ENCODE results near the gene DNAH5.

DNA sequence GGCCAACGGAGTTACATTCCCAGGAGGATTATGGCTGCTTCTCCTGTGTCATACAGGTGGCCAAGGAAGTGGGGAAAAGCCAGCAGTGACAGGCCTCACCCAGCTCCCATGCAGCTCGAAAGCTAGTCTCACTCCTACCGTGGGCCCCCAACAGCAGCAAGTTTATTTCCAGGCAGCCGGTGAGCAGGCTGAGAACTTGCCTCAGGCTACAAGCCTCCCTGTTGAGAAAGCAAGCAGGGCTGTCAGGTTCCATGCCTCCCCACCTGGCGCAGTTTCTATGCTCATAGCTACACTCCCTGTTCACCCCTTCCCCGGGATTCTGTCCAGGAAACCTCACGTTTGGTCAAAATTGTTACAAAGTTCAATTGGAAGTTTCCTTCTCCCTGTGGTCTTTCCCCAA is 27.5 kb upstream of the DNAH5 start:
- TF ChIP-seq, protein P1, sequence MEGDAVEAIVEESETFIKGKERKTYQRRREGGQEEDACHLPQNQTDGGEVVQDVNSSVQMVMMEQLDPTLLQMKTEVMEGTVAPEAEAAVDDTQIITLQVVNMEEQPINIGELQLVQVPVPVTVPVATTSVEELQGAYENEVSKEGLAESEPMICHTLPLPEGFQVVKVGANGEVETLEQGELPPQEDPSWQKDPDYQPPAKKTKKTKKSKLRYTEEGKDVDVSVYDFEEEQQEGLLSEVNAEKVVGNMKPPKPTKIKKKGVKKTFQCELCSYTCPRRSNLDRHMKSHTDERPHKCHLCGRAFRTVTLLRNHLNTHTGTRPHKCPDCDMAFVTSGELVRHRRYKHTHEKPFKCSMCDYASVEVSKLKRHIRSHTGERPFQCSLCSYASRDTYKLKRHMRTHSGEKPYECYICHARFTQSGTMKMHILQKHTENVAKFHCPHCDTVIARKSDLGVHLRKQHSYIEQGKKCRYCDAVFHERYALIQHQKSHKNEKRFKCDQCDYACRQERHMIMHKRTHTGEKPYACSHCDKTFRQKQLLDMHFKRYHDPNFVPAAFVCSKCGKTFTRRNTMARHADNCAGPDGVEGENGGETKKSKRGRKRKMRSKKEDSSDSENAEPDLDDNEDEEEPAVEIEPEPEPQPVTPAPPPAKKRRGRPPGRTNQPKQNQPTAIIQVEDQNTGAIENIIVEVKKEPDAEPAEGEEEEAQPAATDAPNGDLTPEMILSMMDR (IDR thresholded peaks at IDR 0.05): no peak
- no peak for TF ChIP-seq POLR2A (IDR thresholded peaks at IDR 0.05)
